A549 (cell line): ENCODE measurements around the gene NSD2. TPM values are rescaled to one million over a fixed set of nuclear protein-coding genes. Genes with fewer than 3 reads are reported as not detected.

Experiments used
- ATAC-seq, 2 experiments: fragments of 200-7000 bp in 1 of 2; fragments of >200 bp in 1 of 2; cut with Nextera tagmentation in 1 of 2; cut with Tn5 transposase in 1 of 2; 3 replicates each; pipeline versions ENCODE4 v1.8.0 to v1.9.1; 2018 to 2020; ENCODE audit warnings: mild to moderate bottlenecking in 1 of 2, moderate library complexity in 1 of 2
- CTCF ChIA-PET: fragments of 300-600 bp; sonication (Branson Sonifier 250); formaldehyde crosslinking; extraction: SDS; loops from one replicate; lab custom pipeline; 2021; ENCODE audit warnings: antibody characterized with exemption, inconsistent platforms; lab: Yijun Ruan, JAX
- POLR2A ChIA-PET: fragments of 350-600 bp; formaldehyde crosslinking; extraction: SDS; loops from one replicate; lab custom pipeline; 2021; ENCODE audit warnings: antibody characterized with exemption, inconsistent platforms; lab: Yijun Ruan, JAX
- DNase-seq, 2 experiments: peaks; one replicate each; pipeline versions ENCODE4 v3.0.0 to v3.0.0-alpha.2; 2011 to 2016; ENCODE audit warnings: low read depth in 1 of 2, low spot score in 1 of 2
- FAIRE-seq: peaks from 2 replicates; lab custom pipeline; 2011; peaks lifted over from hg19 to GRCh38; lab: Jason Lieb, UNC
- H3K27ac ChIP-seq, 2 experiments: fragments of >200 bp; sonication (Bioruptor Twin); formaldehyde crosslinking; 3 replicates each; pipeline ENCODE4 v1.5.1; 2016 to 2017
- H3K4me1 ChIP-seq: fragments of >200 bp; sonication (Bioruptor Twin); formaldehyde crosslinking; 3 replicates; pipeline ENCODE4 v1.6.1; 2016
- H3K4me2 ChIP-seq: fragments of >200 bp; sonication (Bioruptor Twin); formaldehyde crosslinking; 3 replicates; pipeline ENCODE4 v1.6.1; 2016
- H3K4me3 ChIP-seq: fragments of >200 bp; sonication (Bioruptor Twin); formaldehyde crosslinking; 3 replicates; pipeline ENCODE4 v1.5.1; 2016
- H3K9me3 ChIP-seq: fragments of >200 bp; sonication (Bioruptor Twin); formaldehyde crosslinking; 3 replicates; pipeline ENCODE4 v1.6.1; 2016
- CBX8 ChIP-seq: fragments of 200-600 bp; sonication (generic); IDR thresholded peaks from 2 replicates; pipeline ENCODE4 v1.6.1; 2016
- CHD4 ChIP-seq: fragments of 200-600 bp; sonication (generic); IDR thresholded peaks from 2 replicates; pipeline ENCODE4 v1.6.1; 2016; ENCODE audit warnings: antibody characterized with exemption, mild to moderate bottlenecking, borderline replicate concordance
- EHF ChIP-seq: fragments of 250-450 bp; sonication (Bioruptor Pico); IDR thresholded peaks from 2 replicates; pipeline ENCODE4 v1.5.0; 2020; ENCODE audit warnings: mild to moderate bottlenecking
- EP300 ChIP-seq, 2 experiments: fragments of >200 bp; sonication (Bioruptor Twin); formaldehyde crosslinking; IDR thresholded peaks; 2 replicates in 1 of 2; 3 replicates in 1 of 2; pipeline ENCODE4 v1.6.1; 2016 to 2017
- FOSL2 ChIP-seq, 2 experiments: fragments of 450-650 bp in 1 of 2; fragments of >200 bp in 1 of 2; sonication (Bioruptor Twin) in 1 of 2; formaldehyde crosslinking; IDR thresholded peaks; 2 replicates each; pipeline versions ENCODE4 v1.5.0 to v1.6.1; 2016 to 2020; ENCODE audit warnings: mild to moderate bottlenecking in 1 of 2, moderate library complexity in 1 of 2
- GATA3 ChIP-seq: IDR thresholded peaks from 2 replicates; pipeline ENCODE4 v1.6.1; 2012; ENCODE audit warnings: borderline replicate concordance
- HDAC2 ChIP-seq: fragments of 200-600 bp; sonication (generic); IDR thresholded peaks from 2 replicates; pipeline ENCODE4 v1.6.1; 2016
- HOXA7 ChIP-seq: fragments of 250-450 bp; sonication (Bioruptor Pico); IDR thresholded peaks from 2 replicates; pipeline ENCODE4 v1.5.0; 2020; ENCODE audit warnings: mild to moderate bottlenecking, moderate library complexity
- HOXB5 ChIP-seq: fragments of 250-450 bp; sonication (Bioruptor Pico); IDR thresholded peaks from 2 replicates; pipeline ENCODE4 v1.5.0; 2020; ENCODE audit warnings: mild to moderate bottlenecking, moderate library complexity
- MAFK ChIP-seq: fragments of 450-650 bp; IDR thresholded peaks from 2 replicates; pipeline ENCODE4 v1.6.1; 2014; ENCODE audit not compliant: partially characterized antibody
- MYC ChIP-seq: IDR thresholded peaks from 2 replicates; pipeline ENCODE4 v1.6.1; 2012; ENCODE audit warnings: mild to moderate bottlenecking, inconsistent platforms, low read length, improper control_type of control experiment, borderline replicate concordance
- NR3C1 ChIP-seq: fragments of >200 bp; sonication (Bioruptor Twin); formaldehyde crosslinking; IDR thresholded peaks from 3 replicates; pipeline ENCODE4 v1.6.1; 2017
- RAD21 ChIP-seq, 2 experiments: fragments of >200 bp in 1 of 2; sonication (Bioruptor Twin) in 1 of 2; formaldehyde crosslinking in 1 of 2; IDR thresholded peaks in 1 of 2; conservative IDR thresholded peaks in 1 of 2; 2 replicates in 1 of 2; 3 replicates in 1 of 2; pipeline ENCODE4 v1.6.1; 2012 to 2018; ENCODE audit warnings: inconsistent platforms in 1 of 2
- RARB ChIP-seq: fragments of 250-450 bp; sonication (Bioruptor Pico); IDR thresholded peaks from 2 replicates; pipeline ENCODE4 v1.8.0; 2021; ENCODE audit warnings: mild to moderate bottlenecking, moderate library complexity
- RFX5 ChIP-seq: fragments of 450-650 bp; IDR thresholded peaks from 2 replicates; pipeline ENCODE4 v1.7.1; 2014; ENCODE audit warnings: antibody characterized with exemption, mild to moderate bottlenecking, moderate library complexity
- RNF2 ChIP-seq: fragments of 200-600 bp; sonication (generic); IDR thresholded peaks from 2 replicates; pipeline ENCODE4 v1.6.1; 2016; ENCODE audit warnings: low read depth, mild to moderate bottlenecking, antibody characterized with exemption, moderate library complexity, borderline replicate concordance
- SMC3 ChIP-seq: fragments of >200 bp; sonication (Bioruptor Twin); formaldehyde crosslinking; IDR thresholded peaks from 3 replicates; pipeline ENCODE4 v1.6.1; 2018; ENCODE audit warnings: inconsistent platforms
- SREBF2 ChIP-seq: fragments of 450-650 bp; IDR thresholded peaks from 2 replicates; pipeline ENCODE4 v1.6.1; 2014; ENCODE audit warnings: mild to moderate bottlenecking, moderate library complexity
- TP53 ChIP-seq: fragments of 250-450 bp; sonication (Bioruptor Pico); IDR thresholded peaks from 2 replicates; pipeline ENCODE4 v1.5.0; 2021; ENCODE audit warnings: mild to moderate bottlenecking, moderate library complexity
- ZC3H11A ChIP-seq: fragments of 450-650 bp; IDR thresholded peaks from 2 replicates; pipeline ENCODE4 v1.6.1; 2014; ENCODE audit warnings: antibody characterized with exemption, mild to moderate bottlenecking
- ZFP36 ChIP-seq: fragments of 450-650 bp; IDR thresholded peaks from 2 replicates; pipeline ENCODE4 v1.6.1; 2014; ENCODE audit warnings: borderline replicate concordance; ENCODE audit not compliant: partially characterized antibody
- ZSCAN20 ChIP-seq: fragments of 250-450 bp; sonication (Bioruptor Pico); IDR thresholded peaks from 2 replicates; pipeline ENCODE4 v1.8.0; 2022; ENCODE audit warnings: mild to moderate bottlenecking, moderate library complexity
- WGBS: methylation state at CpG from one replicate; pipeline ENCODE4 v1.1.6; 2017; ENCODE audit errors: missing lambda C conversion rate; 5-methylcytosine and 5-hydroxymethylcytosine counted together
- polyA plus RNA-seq, 4 experiments: library from polyadenylated mRNA; depleted of rRNA in 3 of 4; stranded (reverse); fragments of >200 nt; fragmentation: RNase III in 1 of 4; extraction: RNeasy Plus Mini Kit Qiagen cat#74134 plus additional on column Dnase treatment in 1 of 4; gene quantifications; 2 replicates in 3 of 4; 3 replicates in 1 of 4; pipeline ENCODE4 v1.2.3, GENCODE V29; 2011 to 2017
- TF ChIP-seq, protein P1 (sequence below): fragments of >200 bp; sonication (Bioruptor Twin); formaldehyde crosslinking; IDR thresholded peaks from 3 replicates; pipeline ENCODE4 v1.5.1; 2016
- TF ChIP-seq, protein P2 (sequence below): fragments of 200-600 bp; sonication (generic); IDR thresholded peaks from 2 replicates; pipeline ENCODE4 v1.6.1; 2016; ENCODE audit warnings: antibody characterized with exemption, mild to moderate bottlenecking, moderate library complexity
- TF ChIP-seq, protein P3 (sequence below): fragments of >200 bp; sonication (Bioruptor Twin); formaldehyde crosslinking; IDR thresholded peaks from 3 replicates; pipeline ENCODE4 v1.6.1; 2016

The NSD2 gene
- polyA plus RNA-seq, 2 of the 4 experiments (the other 2 are of a cell fraction), result 43.8 to 49.3 TPM

DNA sequence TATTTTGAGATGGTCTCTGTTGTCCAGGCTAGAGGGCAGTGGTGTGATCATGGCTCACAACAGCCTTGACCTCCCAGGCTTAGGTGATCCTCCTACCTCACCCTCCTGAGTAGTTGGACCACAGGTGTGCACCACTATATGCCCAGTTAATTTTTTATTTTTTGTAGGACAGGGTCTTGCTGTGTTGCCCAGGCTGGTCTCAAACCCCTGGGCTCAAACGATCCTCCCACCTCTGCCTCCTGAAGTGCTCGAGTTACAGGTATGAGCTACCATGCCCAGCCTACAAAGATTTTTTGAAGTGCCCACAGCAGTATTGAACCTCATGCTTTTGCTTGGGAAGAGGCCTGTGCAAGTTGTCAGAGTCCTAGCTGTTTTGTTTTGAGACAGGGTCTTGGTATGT lies 31.1 kb downstream of the NSD2 start:
- WGBS, result 83% methylated on average over 2 of the region's 2 CpGs
- DNase-seq (no peak), FAIRE-seq (no peak), ATAC-seq (no peak)
- ChIA-PET POLR2A (no interaction called here), CTCF (interaction anchor here (1.0 to 10.1 kb wide), 5 partner anchors 34 to 209 kb away, joined by 3 to 65 read pairs (median 4); no protein-coding TSS in a partner anchor)
- H3K27ac ChIP-seq, result no peak overlapping the region
- H3K9me3 ChIP-seq, result no peaks in the 10 kb centered on the region
- peaks cover 8% of the 10 kb centered on the region; the same call in 2 of the 3 replicates for H3K4me1 ChIP-seq
- no peak overlapping the region for H3K4me3 ChIP-seq
- TF ChIP-seq TP53, result no peak
- no peak for TF ChIP-seq RFX5
- no peak for TF ChIP-seq ZC3H11A
- no peak for TF ChIP-seq HOXB5 (CRISPR knock-in tag)
- TF ChIP-seq, protein P1, sequence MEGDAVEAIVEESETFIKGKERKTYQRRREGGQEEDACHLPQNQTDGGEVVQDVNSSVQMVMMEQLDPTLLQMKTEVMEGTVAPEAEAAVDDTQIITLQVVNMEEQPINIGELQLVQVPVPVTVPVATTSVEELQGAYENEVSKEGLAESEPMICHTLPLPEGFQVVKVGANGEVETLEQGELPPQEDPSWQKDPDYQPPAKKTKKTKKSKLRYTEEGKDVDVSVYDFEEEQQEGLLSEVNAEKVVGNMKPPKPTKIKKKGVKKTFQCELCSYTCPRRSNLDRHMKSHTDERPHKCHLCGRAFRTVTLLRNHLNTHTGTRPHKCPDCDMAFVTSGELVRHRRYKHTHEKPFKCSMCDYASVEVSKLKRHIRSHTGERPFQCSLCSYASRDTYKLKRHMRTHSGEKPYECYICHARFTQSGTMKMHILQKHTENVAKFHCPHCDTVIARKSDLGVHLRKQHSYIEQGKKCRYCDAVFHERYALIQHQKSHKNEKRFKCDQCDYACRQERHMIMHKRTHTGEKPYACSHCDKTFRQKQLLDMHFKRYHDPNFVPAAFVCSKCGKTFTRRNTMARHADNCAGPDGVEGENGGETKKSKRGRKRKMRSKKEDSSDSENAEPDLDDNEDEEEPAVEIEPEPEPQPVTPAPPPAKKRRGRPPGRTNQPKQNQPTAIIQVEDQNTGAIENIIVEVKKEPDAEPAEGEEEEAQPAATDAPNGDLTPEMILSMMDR, result no peak
- TF ChIP-seq FOSL2 (IDR thresholded peaks at IDR 0.05), result no peak
- no peak for TF ChIP-seq FOSL2 (CRISPR knock-in tag; IDR thresholded peaks at IDR 0.05)
- TF ChIP-seq CBX8, result no peak
- no peak for TF ChIP-seq GATA3
- TF ChIP-seq EHF (CRISPR knock-in tag), result no peak
- no peak for TF ChIP-seq RNF2
- TF ChIP-seq ZFP36, result no peak
- no peak for TF ChIP-seq HOXA7 (CRISPR knock-in tag)
- no peak for TF ChIP-seq ZSCAN20 (CRISPR knock-in tag)
- no peak for TF ChIP-seq SREBF2
- no peak for TF ChIP-seq SMC3
- no peak for TF ChIP-seq RAD21 (conservative IDR thresholded peaks at IDR 0.05 in 1 of 2, IDR thresholded peaks at IDR 0.05 in 1 of 2)
- TF ChIP-seq, protein P2, sequence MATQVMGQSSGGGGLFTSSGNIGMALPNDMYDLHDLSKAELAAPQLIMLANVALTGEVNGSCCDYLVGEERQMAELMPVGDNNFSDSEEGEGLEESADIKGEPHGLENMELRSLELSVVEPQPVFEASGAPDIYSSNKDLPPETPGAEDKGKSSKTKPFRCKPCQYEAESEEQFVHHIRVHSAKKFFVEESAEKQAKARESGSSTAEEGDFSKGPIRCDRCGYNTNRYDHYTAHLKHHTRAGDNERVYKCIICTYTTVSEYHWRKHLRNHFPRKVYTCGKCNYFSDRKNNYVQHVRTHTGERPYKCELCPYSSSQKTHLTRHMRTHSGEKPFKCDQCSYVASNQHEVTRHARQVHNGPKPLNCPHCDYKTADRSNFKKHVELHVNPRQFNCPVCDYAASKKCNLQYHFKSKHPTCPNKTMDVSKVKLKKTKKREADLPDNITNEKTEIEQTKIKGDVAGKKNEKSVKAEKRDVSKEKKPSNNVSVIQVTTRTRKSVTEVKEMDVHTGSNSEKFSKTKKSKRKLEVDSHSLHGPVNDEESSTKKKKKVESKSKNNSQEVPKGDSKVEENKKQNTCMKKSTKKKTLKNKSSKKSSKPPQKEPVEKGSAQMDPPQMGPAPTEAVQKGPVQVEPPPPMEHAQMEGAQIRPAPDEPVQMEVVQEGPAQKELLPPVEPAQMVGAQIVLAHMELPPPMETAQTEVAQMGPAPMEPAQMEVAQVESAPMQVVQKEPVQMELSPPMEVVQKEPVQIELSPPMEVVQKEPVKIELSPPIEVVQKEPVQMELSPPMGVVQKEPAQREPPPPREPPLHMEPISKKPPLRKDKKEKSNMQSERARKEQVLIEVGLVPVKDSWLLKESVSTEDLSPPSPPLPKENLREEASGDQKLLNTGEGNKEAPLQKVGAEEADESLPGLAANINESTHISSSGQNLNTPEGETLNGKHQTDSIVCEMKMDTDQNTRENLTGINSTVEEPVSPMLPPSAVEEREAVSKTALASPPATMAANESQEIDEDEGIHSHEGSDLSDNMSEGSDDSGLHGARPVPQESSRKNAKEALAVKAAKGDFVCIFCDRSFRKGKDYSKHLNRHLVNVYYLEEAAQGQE, result no peak
- TF ChIP-seq EP300 (IDR thresholded peaks at IDR 0.05), result no peak
- H3K4me2 ChIP-seq, result no peak overlapping the region

DNA sequence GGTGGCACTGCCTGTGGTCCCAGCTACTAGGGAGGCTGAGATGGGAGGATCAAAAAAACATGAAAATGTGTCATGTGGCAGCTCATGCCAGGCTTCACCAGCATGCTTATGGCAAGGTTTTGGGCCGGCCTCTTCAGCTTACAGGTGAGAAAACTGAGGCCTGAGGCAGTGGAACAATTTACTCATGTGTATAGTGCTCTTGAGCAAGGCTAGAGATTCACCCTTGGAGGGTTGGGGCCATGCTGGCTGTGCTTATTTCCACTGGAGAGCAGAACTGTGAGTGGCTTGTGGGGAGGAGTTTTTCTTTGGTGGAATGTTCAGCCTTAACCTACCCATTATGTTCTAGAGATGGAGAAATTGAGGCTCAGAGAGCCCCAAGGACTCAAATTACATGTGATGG lies 31.8 kb downstream of the NSD2 start:
- Histone ChIP-seq H3K9me3 (no peaks in the 10 kb centered on the region), H3K27ac (no peak overlapping the region), H3K4me3 (no peak overlapping the region), H3K4me1 (peaks cover 8% of the 10 kb centered on the region; the same call in 2 of the 3 replicates), H3K4me2 (no peak overlapping the region)
- 79% methylated on average over 1 of the region's 1 CpG for WGBS
- no peak for TF ChIP-seq HDAC2
- no peak for TF ChIP-seq NR3C1
- no peak for TF ChIP-seq CHD4
- TF ChIP-seq, protein P3, sequence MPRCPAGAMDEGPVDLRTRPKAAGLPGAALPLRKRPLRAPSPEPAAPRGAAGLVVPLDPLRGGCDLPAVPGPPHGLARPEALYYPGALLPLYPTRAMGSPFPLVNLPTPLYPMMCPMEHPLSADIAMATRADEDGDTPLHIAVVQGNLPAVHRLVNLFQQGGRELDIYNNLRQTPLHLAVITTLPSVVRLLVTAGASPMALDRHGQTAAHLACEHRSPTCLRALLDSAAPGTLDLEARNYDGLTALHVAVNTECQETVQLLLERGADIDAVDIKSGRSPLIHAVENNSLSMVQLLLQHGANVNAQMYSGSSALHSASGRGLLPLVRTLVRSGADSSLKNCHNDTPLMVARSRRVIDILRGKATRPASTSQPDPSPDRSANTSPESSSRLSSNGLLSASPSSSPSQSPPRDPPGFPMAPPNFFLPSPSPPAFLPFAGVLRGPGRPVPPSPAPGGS, result no peak
- TF ChIP-seq HOXA7 (CRISPR knock-in tag), result no peak
- TF ChIP-seq MYC, result no peak
- no peak for TF ChIP-seq RARB (CRISPR knock-in tag)
- TF ChIP-seq GATA3, result no peak
- TF ChIP-seq SMC3, result no peak
- no peak for TF ChIP-seq MAFK
- no peak for DNase-seq
- no peak for FAIRE-seq
- ChIA-PET POLR2A (no interaction called here), CTCF (interaction anchor here (1.0 to 10.1 kb wide), 4 partner anchors 34 to 210 kb away, joined by 3 to 65 read pairs (median 4); no protein-coding TSS in a partner anchor)
- ATAC-seq, result no peak
